PC-9 (cell line): ENCODE results near the gene RCSD1. TPM values are rescaled to one million over a fixed set of nuclear protein-coding genes. Genes with fewer than 3 reads are reported as not detected.

Experiments used
- BruUV-seq: library from RNA; stranded (reverse); fragments of 400-500 nt; replicated peaks from 2 replicates; lab custom pipeline; 2021; lab: Mats Ljungman, UMichigan
- CTCF ChIA-PET: fragments of 300-600 bp; sonication (Branson Sonifier 250); formaldehyde crosslinking; loops from one replicate; lab custom pipeline; 2022; ENCODE audit warnings: antibody characterized with exemption; lab: Charles Lee
- POLR2A ChIA-PET: fragments of 300-600 bp; sonication (Branson Sonifier 250); formaldehyde crosslinking; loops from one replicate; lab custom pipeline; 2022; ENCODE audit warnings: antibody characterized with exemption; ENCODE audit not compliant: unreplicated experiment; lab: Charles Lee
- DNase-seq, 2 experiments: peaks; one replicate each; pipeline versions ENCODE4 v3.0.0 to v3.0.0-alpha.2; 2015 to 2022; ENCODE audit warnings: mixed read lengths in 1 of 2
- H2AFZ ChIP-seq: fragments of 200-600 bp; sonication (generic); 2 replicates; pipeline ENCODE4 v1.8.1; 2017; ENCODE audit warnings: antibody characterized with exemption
- H3F3A ChIP-seq: fragments of 200-600 bp; sonication (generic); 2 replicates; pipeline ENCODE4 v1.8.1; 2017; ENCODE audit warnings: antibody characterized with exemption, mild to moderate bottlenecking, low read depth; ENCODE audit not compliant: insufficient read depth
- H3K27ac ChIP-seq: fragments of 200-600 bp; sonication (generic); 2 replicates; pipeline ENCODE4 v1.6.1; 2016; ENCODE audit warnings: mixed run types
- H3K27me3 ChIP-seq: fragments of 200-600 bp; sonication (generic); 2 replicates; pipeline ENCODE4 v1.6.1; 2016; ENCODE audit warnings: low read depth, mixed run types; ENCODE audit not compliant: insufficient read depth
- H3K36me3 ChIP-seq: fragments of 200-600 bp; sonication (generic); 2 replicates; pipeline ENCODE4 v1.6.1; 2016; ENCODE audit warnings: low read depth, mixed run types
- H3K4me1 ChIP-seq: fragments of 200-600 bp; sonication (generic); replicated peaks from 2 replicates; pipeline ENCODE4 v1.6.1; 2016; ENCODE audit warnings: mixed run types; ENCODE audit not compliant: insufficient read depth
- H3K4me2 ChIP-seq: fragments of 200-600 bp; sonication (generic); 2 replicates; pipeline ENCODE4 v1.6.1; 2017; ENCODE audit warnings: mixed run types
- H3K4me3 ChIP-seq: fragments of 200-600 bp; sonication (generic); 2 replicates; pipeline ENCODE4 v1.6.1; 2016; ENCODE audit warnings: mixed run types
- H3K79me2 ChIP-seq: fragments of 200-600 bp; sonication (generic); 2 replicates; pipeline ENCODE4 v1.6.1; 2017; ENCODE audit warnings: low read depth, mixed run types
- H3K9me2 ChIP-seq: fragments of 200-600 bp; sonication (generic); 2 replicates; pipeline ENCODE4 v1.8.1; 2017; ENCODE audit warnings: mild to moderate bottlenecking; ENCODE audit not compliant: insufficient read depth
- H3K9me3 ChIP-seq: fragments of 200-600 bp; sonication (generic); 2 replicates; pipeline ENCODE4 v1.8.1; 2016; ENCODE audit warnings: low read depth; ENCODE audit not compliant: insufficient read depth
- H4K20me1 ChIP-seq: fragments of 200-600 bp; sonication (generic); 2 replicates; pipeline ENCODE4 v1.8.1; 2017; ENCODE audit not compliant: insufficient read depth
- CTCF ChIP-seq: fragments of 200-600 bp; sonication (generic); conservative IDR thresholded peaks from 2 replicates; pipeline ENCODE4 v1.6.1; 2017; ENCODE audit warnings: mixed run types, antibody characterized with exemption, mild to moderate bottlenecking, moderate library complexity
- EZH2 ChIP-seq: fragments of 200-600 bp; sonication (generic); IDR thresholded peaks from 2 replicates; pipeline ENCODE4 v1.8.0; 2017; ENCODE audit warnings: antibody characterized with exemption, low read depth
- intact Hi-C: fragments of 100-400 bp; cut with micrococcal nuclease; formaldehyde crosslinking; loops from one replicate; pipeline ENCODE4 v1.10.0; 2022; ENCODE audit not compliant: unreplicated experiment
- total RNA-seq: library from RNA; stranded (reverse); gene quantifications from 2 replicates; pipeline ENCODE4 v1.2.3, GENCODE V29; 2021

The RCSD1 gene
- total RNA-seq, 1 experiment from 2014 or later = not detected

- intact Hi-C loops = no loop called here
These were observed 8.2 kb upstream of the RCSD1 start for GRCh38 chr1:167621780-167622313.

GRCh38 chr1:167623951-167624350 lies 6.1 kb upstream of the RCSD1 start:
- no peaks in the 10 kb centered on the region for H3K36me3 ChIP-seq
- H3K79me2 ChIP-seq = no peaks in the 10 kb centered on the region
- BruUV-seq = no TSS peak
- no peaks in the 10 kb centered on the region for H3K9me3 ChIP-seq
- no peak overlapping the region for H2AFZ ChIP-seq
- peaks cover 6% of the 10 kb centered on the region; the same call in 1 of the 2 replicates for H3F3A ChIP-seq
- H3K9me2 ChIP-seq = no peaks in the 10 kb centered on the region
- no peak overlapping the region for H3K4me2 ChIP-seq
- ChIA-PET CTCF (no interaction called here), POLR2A (no interaction called here)
- no peak for DNase-seq
- H3K27ac ChIP-seq = no peak overlapping the region
- H3K4me1 ChIP-seq = no peaks in the 10 kb centered on the region
- intact Hi-C loops = no loop called here
- peaks cover 41% of the 10 kb centered on the region for H3K27me3 ChIP-seq
- TF ChIP-seq EZH2 = no peak
- TF ChIP-seq CTCF = no peak
- no peaks in the 10 kb centered on the region for H4K20me1 ChIP-seq
- H3K4me3 ChIP-seq = no peak overlapping the region

More at GRCh38 chr1:167621780-167622313, 8.2 kb upstream of the RCSD1 start:
- Histone ChIP-seq H2AFZ (no peak overlapping the region), H3K36me3 (no peaks in the 10 kb centered on the region), H3K79me2 (no peaks in the 10 kb centered on the region), H4K20me1 (no peaks in the 10 kb centered on the region), H3K4me2 (no peak overlapping the region), H3K9me2 (no peaks in the 10 kb centered on the region), H3K9me3 (no peaks in the 10 kb centered on the region), H3K4me1 (no peaks in the 10 kb centered on the region), H3K27me3 (peaks cover 36% of the 10 kb centered on the region; the same call in 1 of the 2 replicates), H3K4me3 (no peak overlapping the region), H3F3A (no peaks in the 10 kb centered on the region), H3K27ac (no peak overlapping the region)
- CTCF ChIA-PET = no interaction called here
- no peak for DNase-seq
- POLR2A ChIA-PET = no interaction called here
- BruUV-seq = no TSS peak
- TF ChIP-seq EZH2 (no peak), CTCF (no peak)

GRCh38 chr1:167625040-167625823 lies 4.8 kb upstream of the RCSD1 start:
- Histone ChIP-seq H3K27me3 (peaks cover 41% of the 10 kb centered on the region), H2AFZ (no peak overlapping the region), H3K4me1 (no peaks in the 10 kb centered on the region), H3K9me3 (no peaks in the 10 kb centered on the region), H3K79me2 (no peaks in the 10 kb centered on the region), H3K36me3 (no peaks in the 10 kb centered on the region), H4K20me1 (no peaks in the 10 kb centered on the region), H3K9me2 (no peaks in the 10 kb centered on the region), H3F3A (peaks cover 6% of the 10 kb centered on the region; the same call in 1 of the 2 replicates), H3K27ac (no peak overlapping the region), H3K4me2 (no peak overlapping the region), H3K4me3 (no peak overlapping the region)
- intact Hi-C loops = no loop called here
- TF ChIP-seq CTCF (no peak), EZH2 (no peak)
- BruUV-seq = no TSS peak
- POLR2A ChIA-PET = no interaction called here
- CTCF ChIA-PET = no interaction called here
- no peak for DNase-seq
